ENCODE results near the gene CFAP300. TPM values are rescaled to one million over a fixed set of nuclear protein-coding genes. Genes with fewer than 3 reads are reported as not detected.

CFAP300 gene
- total RNA-seq, 2 donors from 2014 or later: not detected

DNA sequence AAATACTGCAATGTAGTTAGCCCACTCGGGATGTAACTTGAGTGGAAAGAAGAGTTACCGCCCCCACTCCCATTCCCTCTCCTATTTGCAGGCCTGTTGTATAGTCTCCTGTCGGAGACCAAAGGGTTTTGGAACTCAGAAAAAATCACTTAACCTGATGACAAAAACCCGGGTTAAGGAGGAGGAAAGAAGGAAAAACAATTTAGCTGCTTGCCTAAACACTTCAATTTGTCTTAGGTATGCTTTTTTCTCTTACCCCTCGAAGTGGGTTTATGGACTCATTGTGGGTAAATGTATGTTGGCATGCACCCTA is 65.2 kb downstream of the CFAP300 start:
- ATAC-seq (no peak), DNase-seq (ENCODE audit: low spot score in 2 of 2) (no peak)
- Mint-ChIP-seq H3K36me3 (peaks cover 6% of the 10 kb centered on the region in 2 donors), H3K27ac (no peak overlapping the region), H3K9me3 (no peaks in the 10 kb centered on the region)

- peaks cover 6% of the 10 kb centered on the region in 2 donors for H3K36me3 Mint-ChIP-seq
- ATAC-seq: no peak
- no peaks in the 10 kb centered on the region for H3K9me3 Mint-ChIP-seq
- H3K27ac Mint-ChIP-seq: no peak overlapping the region
- no peak for DNase-seq (ENCODE audit: low spot score in 2 of 2)
These were observed 66.8 kb downstream of the CFAP300 start for GRCh38 chr11:102114032-102114431.

DNA sequence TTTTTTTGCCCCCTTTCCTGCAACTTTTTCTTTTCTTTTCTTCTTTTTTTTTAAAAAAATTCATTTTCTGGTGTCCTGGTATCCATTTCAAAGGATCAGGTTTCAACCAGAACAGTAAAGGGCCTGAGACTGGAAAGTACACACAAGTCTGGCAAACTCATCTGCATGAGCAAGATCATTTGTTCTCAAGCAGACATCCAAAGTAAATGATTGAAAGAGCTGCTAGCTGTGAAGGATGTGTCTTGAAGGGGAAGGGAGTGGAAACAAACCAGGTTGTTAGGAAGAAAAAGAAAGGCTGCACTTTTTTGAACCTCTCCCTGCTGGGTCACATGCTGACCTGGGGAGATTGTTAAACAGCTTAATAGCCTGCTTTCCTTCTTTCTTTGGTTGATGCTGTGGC is 68.3 kb downstream of the CFAP300 start:
- Mint-ChIP-seq H3K27ac (no peak overlapping the region), H3K36me3 (no peaks in the 10 kb centered on the region), H3K9me3 (no peaks in the 10 kb centered on the region)
- DNase-seq (ENCODE audit: low spot score in 2 of 2) (no peak), ATAC-seq (no peak)

- Mint-ChIP-seq H3K27ac (no peak overlapping the region), H3K36me3 (no peaks in the 10 kb centered on the region), H3K9me3 (no peaks in the 10 kb centered on the region)
- no peak for ATAC-seq
- no peak for DNase-seq (ENCODE audit: low spot score in 2 of 2)
These were observed 69.4 kb downstream of the CFAP300 start for GRCh38 chr11:102116453-102117205.

DNA sequence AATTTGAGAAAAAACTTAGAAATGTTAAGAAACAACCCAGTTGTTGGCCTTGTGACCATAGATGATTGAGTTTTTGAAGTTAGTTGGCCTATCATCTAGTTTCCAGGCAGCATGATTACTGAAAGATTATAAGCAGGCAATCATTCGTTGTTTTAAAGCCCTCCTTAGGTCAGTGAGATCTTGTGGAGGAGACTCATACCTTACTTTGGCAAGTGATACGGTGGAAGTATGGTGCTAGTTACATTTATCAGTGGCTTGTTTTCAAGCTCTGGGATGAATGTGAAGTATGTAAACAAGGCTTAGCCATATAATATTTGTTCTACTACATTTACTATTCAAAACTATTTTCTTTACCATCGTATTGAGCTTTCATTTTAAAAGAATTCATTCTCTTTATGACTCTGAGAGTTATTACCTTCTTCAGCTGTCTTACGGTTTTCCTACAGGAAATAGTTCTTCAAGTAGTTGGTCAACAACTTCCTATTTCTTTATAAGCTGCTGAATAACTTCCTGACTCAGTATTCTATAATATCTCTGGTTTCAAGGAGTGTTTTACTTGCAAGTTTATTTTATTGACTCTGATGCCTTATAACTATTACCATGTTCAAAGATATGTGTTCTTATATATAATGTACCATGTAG is 70.4 kb downstream of the CFAP300 start:
- Mint-ChIP-seq H3K9me3 (no peaks in the 10 kb centered on the region), H3K36me3 (no peaks in the 10 kb centered on the region), H3K27ac (no peak overlapping the region)
- DNase-seq (ENCODE audit: low spot score in 2 of 2) (no peak), ATAC-seq (no peak)

DNA sequence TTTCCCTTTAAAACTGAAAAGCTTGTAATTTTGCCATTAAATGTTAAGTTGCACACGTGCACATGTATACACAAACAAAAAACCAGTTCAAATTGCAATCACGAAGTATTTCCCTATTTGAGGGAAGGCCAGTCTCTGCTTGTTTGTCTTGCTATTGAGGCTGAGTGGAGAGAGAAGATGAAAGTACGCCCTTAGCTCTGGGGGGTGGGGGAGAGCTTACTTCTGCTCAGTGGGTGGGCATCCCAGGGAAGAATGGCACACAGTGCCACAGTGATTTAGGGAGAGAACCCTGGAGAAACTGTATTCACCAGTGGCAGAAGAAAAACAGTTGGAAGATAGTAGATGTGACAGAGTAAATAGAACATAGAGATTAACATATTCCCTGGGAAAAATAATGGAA is 71.7 kb downstream of the CFAP300 start:
- no peak for DNase-seq (ENCODE audit: low spot score in 2 of 2)
- Mint-ChIP-seq H3K9me3 (no peaks in the 10 kb centered on the region), H3K36me3 (no peaks in the 10 kb centered on the region), H3K27ac (no peak overlapping the region)
- ATAC-seq: no peak

DNA sequence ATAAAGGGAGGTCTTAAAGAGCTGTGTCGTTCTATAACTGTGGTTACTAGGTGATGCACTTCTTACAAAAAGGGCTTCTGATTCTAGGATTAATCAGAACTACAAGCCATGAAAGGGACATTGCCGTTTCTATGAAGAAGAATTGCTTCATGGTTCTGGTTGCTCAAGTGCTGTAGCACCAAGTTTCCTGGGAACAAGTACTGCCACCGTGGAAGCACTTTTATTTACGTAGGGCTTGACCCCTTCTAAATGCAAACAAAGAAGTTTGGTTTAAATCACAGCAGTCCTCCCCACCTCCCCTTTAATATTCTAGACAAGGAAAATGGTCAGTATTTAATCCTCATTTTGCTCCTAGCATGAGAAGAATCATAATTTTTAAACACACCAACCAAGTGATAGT is 72.8 kb downstream of the CFAP300 start:
- H3K27ac Mint-ChIP-seq: no peak overlapping the region
- H3K9me3 Mint-ChIP-seq: no peaks in the 10 kb centered on the region
- ATAC-seq (no peak), DNase-seq (ENCODE audit: low spot score in 2 of 2) (no peak)
- no peaks in the 10 kb centered on the region for H3K36me3 Mint-ChIP-seq

GRCh38 chr11:102120437-102120973 is 73.3 kb downstream of the CFAP300 start:
- H3K27ac Mint-ChIP-seq: no peak overlapping the region
- H3K36me3 Mint-ChIP-seq: no peaks in the 10 kb centered on the region
- no peak for DNase-seq (ENCODE audit: low spot score in 2 of 2)
- no peak for ATAC-seq
- no peaks in the 10 kb centered on the region for H3K9me3 Mint-ChIP-seq

DNA sequence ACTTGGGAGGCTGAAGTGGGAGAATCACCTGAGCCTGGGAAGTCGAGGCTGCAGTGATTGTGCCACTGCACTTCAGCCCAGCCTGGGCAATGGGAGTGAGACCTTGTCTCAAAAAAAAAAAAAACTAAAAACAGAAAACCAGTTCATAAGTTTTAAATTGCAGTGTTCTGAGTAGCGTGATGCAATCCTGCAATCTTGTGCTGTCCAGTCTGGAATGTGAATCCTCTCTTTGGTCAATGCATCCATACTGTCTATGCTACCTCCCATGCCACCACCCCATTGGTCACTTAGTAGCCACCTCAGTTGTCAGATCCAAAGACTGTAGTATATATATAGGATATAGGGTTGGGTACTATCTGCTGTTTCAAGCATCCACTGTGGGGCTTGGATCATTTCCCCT is 74.1 kb downstream of the CFAP300 start:
- ATAC-seq: no peak
- Mint-ChIP-seq H3K9me3 (peaks cover 0 to under 1% of the 10 kb centered on the region in 2 donors), H3K27ac (no peak overlapping the region), H3K36me3 (no peaks in the 10 kb centered on the region)
- DNase-seq (ENCODE audit: low spot score in 2 of 2): no peak

Other genes with a start within 250 kb of the CFAP300 start
- 1 to 10 TPM; 1.5 to 1.8 TPM for gene CEP126, start 132.4 kb upstream of the CFAP300 start, total RNA-seq
- gene ANGPTL5, start 130.9 kb upstream of the CFAP300 start, total RNA-seq: not detected
- under 1 TPM; 0.62 to 0.75 TPM for gene YAP1, start 63.0 kb downstream of the CFAP300 start, total RNA-seq

All from activated naive CD4-positive, alpha-beta T cell treated with anti-CD3 and anti-CD28 coated beads, Interleukin-2, amount 50 U/mL, for 72 hours (primary cell).